Stimulated activated naive CD8-positive, alpha-beta T cell treated with anti-CD3 and anti-CD28 coated beads, Interleukin-15, Interleukin-2, amounts not matched to agents 100 ng/mL and 50 ng/mL, for 24 hours (primary cell): ENCODE data around the gene EHBP1L1.
A peak's percentile ranks its signal among the peaks of the same experiment; 100 is the strongest.

Source experiments
- H3K27ac Mint-ChIP-seq: one replicate; pipeline ENCODE4 v1.8.0; 2021; ENCODE audit warnings: mild to moderate bottlenecking, mixed read lengths
- H3K27me3 Mint-ChIP-seq: one replicate; pipeline ENCODE4 v1.8.0; 2021; ENCODE audit warnings: mixed read lengths
- H3K36me3 Mint-ChIP-seq: one replicate; pipeline ENCODE4 v1.8.0; 2021; ENCODE audit warnings: low read depth, mixed read lengths
- H3K4me1 Mint-ChIP-seq: one replicate; pipeline ENCODE4 v1.8.0; 2021; ENCODE audit warnings: low read depth, mixed read lengths
- H3K4me3 Mint-ChIP-seq: one replicate; pipeline ENCODE4 v1.8.0; 2021; ENCODE audit warnings: mild to moderate bottlenecking, mixed read lengths
- H3K9me3 Mint-ChIP-seq: one replicate; pipeline ENCODE4 v1.8.0; 2021; ENCODE audit warnings: mixed read lengths

Gene EHBP1L1

DNA sequence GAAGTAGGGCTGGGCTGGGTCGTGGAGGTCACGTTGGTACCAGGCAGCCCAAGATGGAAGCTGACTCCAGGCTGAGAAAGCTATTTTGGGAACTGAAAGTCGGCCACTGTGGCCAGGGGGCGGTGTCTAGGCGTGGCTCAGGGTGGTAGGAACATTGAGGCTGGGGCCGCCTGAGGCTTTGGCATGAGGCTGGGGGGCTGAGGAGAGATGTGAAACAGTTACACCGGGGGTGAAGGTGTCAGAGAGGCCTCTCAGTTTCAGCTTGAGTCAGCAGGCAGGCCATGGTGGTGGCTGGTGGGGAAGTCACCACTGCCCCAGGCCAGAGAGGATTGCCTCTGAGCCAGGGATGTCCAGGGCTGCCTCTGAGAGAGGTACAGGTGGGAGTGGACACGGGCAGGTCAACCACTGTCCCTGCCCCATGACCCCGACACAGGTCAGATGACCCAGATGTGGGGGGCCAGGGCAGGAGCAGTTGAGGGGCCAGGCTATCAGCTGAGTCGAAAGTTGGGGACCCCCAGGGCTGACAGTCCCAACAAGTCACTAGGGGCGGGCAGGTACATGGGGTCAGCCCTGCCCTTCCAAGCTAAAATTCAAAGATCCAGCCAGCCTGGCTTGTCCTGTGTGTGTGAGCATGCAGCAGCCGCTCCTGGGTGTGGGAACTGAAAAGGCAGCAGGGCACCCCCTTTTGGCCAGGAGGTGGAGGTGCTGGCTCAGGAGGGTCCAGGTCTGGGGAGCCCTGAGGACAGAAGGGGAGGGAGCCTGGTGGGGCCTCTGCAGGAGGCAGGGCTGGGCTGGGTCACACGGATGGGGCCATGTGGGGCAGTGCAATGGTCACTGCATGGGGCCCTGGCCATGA lies 12.6 kb downstream of the EHBP1L1 start:
- Mint-ChIP-seq H3K27ac (peak overlapping the region; percentile 94), H3K27me3 (no peaks in the 10 kb centered on the region), H3K4me1 (peaks cover 49% of the 10 kb centered on the region), H3K36me3 (peaks cover 23% of the 10 kb centered on the region), H3K4me3 (peak overlapping the region; percentile 75), H3K9me3 (no peaks in the 10 kb centered on the region)

DNA sequence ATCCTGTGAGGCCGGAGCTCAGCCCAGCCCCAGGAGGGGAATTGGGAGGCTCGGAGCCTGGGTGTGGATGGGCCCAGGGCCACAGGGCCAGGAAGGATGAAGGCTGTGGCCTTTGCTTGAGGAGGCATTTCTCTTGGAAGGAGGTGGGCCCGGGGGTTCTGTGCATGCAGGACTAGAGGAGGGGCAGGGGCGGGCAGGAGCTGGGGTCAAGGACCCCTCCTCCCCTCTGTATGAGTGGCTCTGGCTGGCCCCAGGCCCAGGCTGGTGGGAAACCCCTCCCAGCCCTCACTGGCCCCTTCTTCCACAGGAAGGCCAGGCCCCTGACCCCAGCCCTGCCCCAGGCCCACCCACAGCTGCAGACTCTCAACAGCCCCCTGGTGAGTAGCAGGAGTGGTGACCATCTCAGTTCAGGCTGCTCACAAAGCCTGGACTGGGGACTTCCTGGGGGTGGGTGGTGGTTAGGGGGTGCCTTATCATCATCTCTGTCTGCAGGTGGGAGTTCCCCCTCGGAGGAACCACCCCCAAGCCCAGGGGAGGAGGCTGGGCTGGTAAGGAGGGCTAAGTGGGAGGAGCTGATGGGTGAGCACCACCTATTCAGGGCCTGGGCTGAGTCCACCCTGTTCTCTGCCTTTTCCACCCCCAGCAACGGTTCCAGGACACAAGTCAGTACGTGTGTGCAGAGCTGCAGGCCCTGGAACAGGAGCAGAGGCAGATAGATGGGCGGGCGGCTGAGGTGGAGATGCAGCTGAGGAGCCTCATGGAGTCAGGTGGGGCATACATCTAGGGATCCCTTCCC lies 13.8 kb downstream of the EHBP1L1 start:
- no peaks in the 10 kb centered on the region for H3K27me3 Mint-ChIP-seq
- peaks cover 17% of the 10 kb centered on the region for H3K36me3 Mint-ChIP-seq
- no peak overlapping the region for H3K4me3 Mint-ChIP-seq
- peak overlapping the region; percentile 94 for H3K27ac Mint-ChIP-seq
- H3K4me1 Mint-ChIP-seq, result peaks cover 50% of the 10 kb centered on the region
- H3K9me3 Mint-ChIP-seq, result no peaks in the 10 kb centered on the region

DNA sequence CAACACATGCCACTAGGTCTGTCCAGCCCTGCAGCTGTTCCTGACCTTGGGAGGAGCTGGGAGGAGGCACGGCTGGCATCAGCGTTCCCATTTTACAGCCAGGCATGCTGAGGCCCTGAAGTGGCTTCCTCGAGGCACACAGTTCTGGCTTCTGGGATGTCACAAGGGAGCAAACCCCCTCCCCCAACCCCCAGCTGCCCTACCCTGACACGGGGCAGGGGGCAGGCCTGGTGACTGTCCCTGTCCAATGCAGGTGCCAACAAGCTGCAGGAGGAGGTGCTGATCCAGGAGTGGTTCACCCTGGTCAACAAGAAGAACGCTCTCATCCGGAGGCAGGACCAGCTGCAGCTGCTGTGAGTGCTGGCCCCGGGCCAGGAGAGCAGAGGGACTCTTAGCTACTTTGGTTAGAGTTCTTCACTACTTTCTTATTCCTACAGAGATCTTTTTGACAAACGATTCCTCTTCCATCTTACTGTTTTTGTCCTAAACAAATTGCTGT lies 14.4 kb downstream of the EHBP1L1 start:
- Mint-ChIP-seq H3K4me1 (peaks cover 50% of the 10 kb centered on the region), H3K9me3 (no peaks in the 10 kb centered on the region), H3K36me3 (peaks cover 17% of the 10 kb centered on the region), H3K27me3 (no peaks in the 10 kb centered on the region), H3K4me3 (no peak overlapping the region), H3K27ac (no peak overlapping the region)

GRCh38 chr11:65591939-65592857 lies 16.3 kb downstream of the EHBP1L1 start:
- Mint-ChIP-seq H3K27ac (no peak overlapping the region), H3K36me3 (peaks cover 9% of the 10 kb centered on the region), H3K27me3 (no peaks in the 10 kb centered on the region), H3K4me3 (no peak overlapping the region), H3K4me1 (peaks cover 42% of the 10 kb centered on the region), H3K9me3 (no peaks in the 10 kb centered on the region)

DNA sequence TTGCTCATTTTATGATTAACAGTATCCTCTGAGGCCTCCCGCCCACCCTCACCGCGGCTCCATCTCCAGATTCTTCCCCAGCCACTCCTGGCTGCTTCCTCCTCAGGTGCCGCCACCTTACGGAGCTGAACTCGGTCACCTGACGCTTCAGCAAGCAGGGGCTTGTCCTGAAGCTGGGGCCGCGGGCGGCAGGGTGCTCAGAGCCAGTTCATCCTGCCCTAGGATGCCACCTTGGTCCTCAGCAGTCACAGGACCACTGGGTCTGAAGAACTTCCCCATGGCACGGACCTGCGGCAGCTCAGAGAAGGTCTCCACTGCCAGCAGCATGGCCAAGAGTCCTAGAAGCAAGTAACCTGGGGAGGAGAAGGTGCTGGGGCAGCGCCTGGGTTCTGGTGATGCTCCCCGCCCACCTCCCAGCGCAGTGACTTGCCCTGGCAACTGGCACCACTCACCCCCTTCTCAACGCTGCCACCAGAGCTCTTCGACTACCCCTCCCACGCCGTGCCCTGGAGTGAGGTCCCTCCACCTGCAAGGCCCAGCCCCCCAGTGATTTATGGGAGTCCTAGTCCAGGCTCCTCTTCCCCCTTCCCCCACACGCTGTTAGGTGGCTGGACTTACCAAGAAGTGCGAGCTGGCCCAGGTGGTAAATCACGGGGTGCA lies 17.1 kb downstream of the EHBP1L1 start:
- Mint-ChIP-seq H3K36me3 (peaks cover 13% of the 10 kb centered on the region), H3K9me3 (no peaks in the 10 kb centered on the region), H3K27ac (no peak overlapping the region), H3K27me3 (no peaks in the 10 kb centered on the region), H3K4me1 (peaks cover 34% of the 10 kb centered on the region), H3K4me3 (no peak overlapping the region)

GRCh38 chr11:65593518-65594414 lies 17.9 kb downstream of the EHBP1L1 start:
- Mint-ChIP-seq H3K36me3 (peaks cover 10% of the 10 kb centered on the region), H3K27ac (peak overlapping the region; percentile 65), H3K9me3 (no peaks in the 10 kb centered on the region), H3K4me1 (peaks cover 26% of the 10 kb centered on the region), H3K27me3 (no peaks in the 10 kb centered on the region), H3K4me3 (no peak overlapping the region)

GRCh38 chr11:65595131-65595530 lies 19.3 kb downstream of the EHBP1L1 start:
- peaks cover 14% of the 10 kb centered on the region for H3K4me1 Mint-ChIP-seq
- H3K9me3 Mint-ChIP-seq, result no peaks in the 10 kb centered on the region
- H3K27me3 Mint-ChIP-seq, result no peaks in the 10 kb centered on the region
- peaks cover 14% of the 10 kb centered on the region for H3K36me3 Mint-ChIP-seq
- H3K4me3 Mint-ChIP-seq, result no peak overlapping the region
- no peak overlapping the region for H3K27ac Mint-ChIP-seq

GRCh38 chr11:65595543-65596281 lies 19.9 kb downstream of the EHBP1L1 start, which contains the start of gene KCNK7:
Gene KCNK7 (minus strand): TSS chr11:65595800. CDS start chr11:65595772, 28 bp downstream.
- H3K4me1 Mint-ChIP-seq, result peaks cover 9% of the 10 kb centered on the region
- no peak within 1 kb of the TSS for H3K4me3 Mint-ChIP-seq
- peaks cover 9% of the 10 kb centered on the region for H3K36me3 Mint-ChIP-seq
- no peak within 1 kb of the TSS for H3K27ac Mint-ChIP-seq
- H3K9me3 Mint-ChIP-seq, result no peaks in the 10 kb centered on the region
- H3K27me3 Mint-ChIP-seq, result no peaks in the 10 kb centered on the region

- no peaks in the 10 kb centered on the region for H3K27me3 Mint-ChIP-seq
- H3K27ac Mint-ChIP-seq, result no peak overlapping the region
- no peak overlapping the region for H3K4me3 Mint-ChIP-seq
- H3K36me3 Mint-ChIP-seq, result peaks cover 9% of the 10 kb centered on the region
- H3K9me3 Mint-ChIP-seq, result no peaks in the 10 kb centered on the region
- H3K4me1 Mint-ChIP-seq, result peaks cover 9% of the 10 kb centered on the region
These were observed 20.7 kb downstream of the EHBP1L1 start for GRCh38 chr11:65596520-65596919.

DNA sequence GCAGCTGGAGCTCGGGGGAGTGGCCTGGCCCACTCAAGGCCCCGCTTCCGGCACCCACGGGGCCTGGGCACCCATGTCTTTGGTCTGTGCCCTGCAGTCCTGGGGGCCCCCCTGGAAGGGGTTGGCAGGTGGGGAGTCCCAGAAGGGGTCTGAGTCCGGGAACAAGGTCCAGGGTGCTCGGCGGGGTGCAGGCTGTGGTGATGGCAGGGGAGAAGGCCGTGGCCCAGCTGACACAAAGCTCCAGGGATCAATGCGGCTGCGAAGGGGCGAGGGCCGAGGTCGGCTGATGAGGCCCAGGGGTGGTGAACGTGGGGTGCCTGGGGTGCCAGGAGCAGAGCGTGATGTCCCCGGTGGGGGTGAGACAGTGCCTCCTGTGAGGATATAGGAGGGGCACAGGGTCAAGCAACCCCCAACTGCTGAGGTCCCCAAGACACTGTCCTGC lies 22.4 kb downstream of the EHBP1L1 start:
- H3K9me3 Mint-ChIP-seq, result no peaks in the 10 kb centered on the region
- peaks cover 9% of the 10 kb centered on the region for H3K4me1 Mint-ChIP-seq
- H3K27ac Mint-ChIP-seq, result no peak overlapping the region
- H3K4me3 Mint-ChIP-seq, result no peak overlapping the region
- peaks cover 13% of the 10 kb centered on the region for H3K36me3 Mint-ChIP-seq
- H3K27me3 Mint-ChIP-seq, result no peaks in the 10 kb centered on the region

DNA sequence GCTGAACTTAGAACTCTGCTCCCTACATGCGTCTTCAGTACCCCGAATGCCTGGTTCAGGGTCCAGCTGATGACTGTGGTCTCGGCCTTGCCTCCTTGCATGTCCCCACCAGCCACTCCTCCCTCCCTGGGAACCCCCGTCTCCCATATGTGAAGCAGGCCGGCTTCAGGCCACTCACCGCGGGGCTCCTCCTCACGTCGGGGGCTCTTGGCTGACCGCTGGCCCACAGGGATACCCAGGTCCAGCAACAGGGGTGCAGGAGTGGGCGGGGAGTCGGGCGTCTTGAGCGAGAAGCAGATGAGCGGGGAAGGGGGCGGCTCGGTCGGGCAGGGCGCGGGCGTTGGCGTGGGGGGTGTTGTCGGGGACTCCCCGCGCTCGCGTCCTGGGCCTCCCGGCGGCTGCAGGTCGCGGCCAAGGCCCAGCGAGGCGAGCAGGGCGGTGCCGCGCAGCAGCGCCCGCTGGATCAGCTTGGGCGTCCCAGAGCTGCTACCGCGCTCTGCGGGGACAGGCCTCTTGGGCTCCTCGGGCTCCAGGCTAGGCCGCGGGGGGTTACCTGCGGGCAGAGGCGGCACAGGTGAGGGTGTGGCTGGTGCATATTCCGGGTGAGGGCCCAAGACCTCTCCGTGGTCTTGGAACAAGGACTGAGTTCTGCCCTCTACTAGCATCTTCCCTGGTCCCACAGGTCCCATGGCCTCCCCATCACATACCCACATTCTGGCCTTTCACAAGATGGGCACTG lies 23.5 kb downstream of the EHBP1L1 start:
- H3K36me3 Mint-ChIP-seq, result peaks cover 20% of the 10 kb centered on the region
- H3K4me3 Mint-ChIP-seq, result no peak overlapping the region
- no peaks in the 10 kb centered on the region for H3K9me3 Mint-ChIP-seq
- H3K27me3 Mint-ChIP-seq, result no peaks in the 10 kb centered on the region
- H3K27ac Mint-ChIP-seq, result no peak overlapping the region
- peaks cover 5% of the 10 kb centered on the region for H3K4me1 Mint-ChIP-seq

DNA sequence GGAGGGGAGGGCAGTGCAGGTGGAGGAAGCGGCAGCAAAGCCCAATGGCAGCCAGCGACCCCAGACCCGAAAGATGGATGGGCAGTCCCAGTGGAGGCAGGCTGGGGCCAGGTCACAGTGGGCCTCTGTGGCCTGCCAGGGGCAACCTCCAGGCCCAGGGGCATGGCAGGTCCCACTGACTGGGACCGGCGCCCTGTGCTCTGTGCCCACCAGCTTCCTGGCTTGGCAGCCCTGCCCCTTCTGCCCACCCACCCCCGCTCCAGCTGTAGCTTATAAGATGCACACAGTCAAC lies 24.0 kb downstream of the EHBP1L1 start:
- peaks cover 5% of the 10 kb centered on the region for H3K4me1 Mint-ChIP-seq
- no peak overlapping the region for H3K4me3 Mint-ChIP-seq
- no peaks in the 10 kb centered on the region for H3K9me3 Mint-ChIP-seq
- H3K27me3 Mint-ChIP-seq, result no peaks in the 10 kb centered on the region
- H3K27ac Mint-ChIP-seq, result no peak overlapping the region
- H3K36me3 Mint-ChIP-seq, result peaks cover 20% of the 10 kb centered on the region
